OCI-LY3 (cell line): ENCODE results near the gene IFITM1.
A peak's percentile ranks its signal among the peaks of the same experiment; 100 is the strongest.
"Not testable (repeated sequence)": the region's sequence is repeated elsewhere in the genome, so short reads cannot be mapped to it uniquely, and the experiment has no call there.

ENCODE experiments used
- H2AFZ ChIP-seq: fragments of 200-600, 300-600 bp; shearing (Covaris generic); 2 replicates; pipeline ENCODE4 v1.6.0; 2014; ENCODE audit warnings: antibody characterized with exemption, low read depth, low read length
- H3K27ac ChIP-seq: fragments of 200-600, 300-600 bp; sonication (generic); 2 replicates; pipeline ENCODE4 v1.5.1; 2014; ENCODE audit warnings: mild to moderate bottlenecking, low read length, moderate library complexity, mixed read lengths
- H3K27me3 ChIP-seq: fragments of 200-600, 300-600 bp; sonication (generic); 2 replicates; pipeline ENCODE4 v1.6.1; 2014; ENCODE audit warnings: low read depth, low read length, mixed read lengths
- H3K36me3 ChIP-seq: fragments of 200-600, 300-600 bp; sonication (generic); replicated peaks from 2 replicates; pipeline ENCODE3; 2014; ENCODE audit warnings: low read depth, low read length, mixed read lengths
- H3K4me1 ChIP-seq: fragments of 300-600, 200-600 bp; sonication (generic); 2 replicates; pipeline ENCODE4 v1.6.1; 2014; ENCODE audit warnings: low read length, mixed read lengths
- H3K4me2 ChIP-seq: fragments of 200-600, 300-600 bp; sonication (generic); 2 replicates; pipeline ENCODE4 v1.6.1; 2014; ENCODE audit warnings: low read length, mixed read lengths
- H3K4me3 ChIP-seq: fragments of 300-600, 200-600 bp; sonication (generic); 2 replicates; pipeline ENCODE4 v1.5.1; 2014; ENCODE audit warnings: antibody characterized with exemption, mild to moderate bottlenecking, low read length, moderate library complexity
- H3K79me2 ChIP-seq: fragments of 300-600, 200-600 bp; shearing (Covaris generic); 2 replicates; pipeline ENCODE4 v1.6.1; 2014; ENCODE audit warnings: mild to moderate bottlenecking, low read length, mixed read lengths
- H3K9ac ChIP-seq: fragments of 300-600, 200-600 bp; shearing (Covaris generic); 2 replicates; pipeline ENCODE4 v1.6.0; 2014; ENCODE audit warnings: mild to moderate bottlenecking, low read length, moderate library complexity
- H3K9me3 ChIP-seq: fragments of 200-600, 300-600 bp; shearing (Covaris generic); 2 replicates; pipeline ENCODE4 v1.6.1; 2014; ENCODE audit warnings: low read length, mixed read lengths; ENCODE audit not compliant: insufficient read depth
- H4K20me1 ChIP-seq: fragments of 200-600, 300-600 bp; sonication (generic); 2 replicates; pipeline ENCODE4 v1.6.1; 2016; ENCODE audit warnings: low read length, mixed read lengths; ENCODE audit not compliant: insufficient read depth
- EZH2phosphoT487 ChIP-seq: fragments of 200-600 bp; shearing (Covaris generic); IDR thresholded peaks from 2 replicates; pipeline ENCODE4 v1.6.1; 2018; ENCODE audit warnings: antibody characterized with exemption, mixed run types, low read depth
- TF ChIP-seq, protein P1 (sequence below): fragments of 200-600, 300-600 bp; sonication (generic); IDR thresholded peaks from 2 replicates; pipeline ENCODE4 v1.5.1; 2014; ENCODE audit warnings: antibody characterized with exemption, low read length, low read depth

IFITM1 gene

DNA sequence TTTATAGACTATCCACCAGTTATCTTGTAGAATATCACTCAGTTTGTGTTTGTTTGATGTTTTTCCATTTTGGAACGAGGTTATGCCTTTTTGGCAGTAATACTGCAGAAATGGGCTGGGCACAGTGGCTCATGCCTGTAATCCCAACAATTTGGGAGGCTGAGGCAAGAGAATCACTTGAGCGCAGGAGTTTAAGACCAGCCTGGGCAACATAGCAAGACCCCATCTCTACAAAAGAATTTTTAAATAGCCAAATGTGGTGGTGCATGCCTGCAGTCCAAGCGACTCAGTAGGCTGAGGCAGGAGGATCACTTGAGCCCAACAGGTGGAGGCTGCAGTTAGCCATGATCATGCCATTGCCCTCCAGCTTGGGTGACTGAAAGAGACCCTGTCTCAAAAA, 32.7 kb downstream of the IFITM1 start:
- TF ChIP-seq EZH2phosphoT487, result no peak
- TF ChIP-seq, protein P1, sequence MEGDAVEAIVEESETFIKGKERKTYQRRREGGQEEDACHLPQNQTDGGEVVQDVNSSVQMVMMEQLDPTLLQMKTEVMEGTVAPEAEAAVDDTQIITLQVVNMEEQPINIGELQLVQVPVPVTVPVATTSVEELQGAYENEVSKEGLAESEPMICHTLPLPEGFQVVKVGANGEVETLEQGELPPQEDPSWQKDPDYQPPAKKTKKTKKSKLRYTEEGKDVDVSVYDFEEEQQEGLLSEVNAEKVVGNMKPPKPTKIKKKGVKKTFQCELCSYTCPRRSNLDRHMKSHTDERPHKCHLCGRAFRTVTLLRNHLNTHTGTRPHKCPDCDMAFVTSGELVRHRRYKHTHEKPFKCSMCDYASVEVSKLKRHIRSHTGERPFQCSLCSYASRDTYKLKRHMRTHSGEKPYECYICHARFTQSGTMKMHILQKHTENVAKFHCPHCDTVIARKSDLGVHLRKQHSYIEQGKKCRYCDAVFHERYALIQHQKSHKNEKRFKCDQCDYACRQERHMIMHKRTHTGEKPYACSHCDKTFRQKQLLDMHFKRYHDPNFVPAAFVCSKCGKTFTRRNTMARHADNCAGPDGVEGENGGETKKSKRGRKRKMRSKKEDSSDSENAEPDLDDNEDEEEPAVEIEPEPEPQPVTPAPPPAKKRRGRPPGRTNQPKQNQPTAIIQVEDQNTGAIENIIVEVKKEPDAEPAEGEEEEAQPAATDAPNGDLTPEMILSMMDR, result no peak

DNA sequence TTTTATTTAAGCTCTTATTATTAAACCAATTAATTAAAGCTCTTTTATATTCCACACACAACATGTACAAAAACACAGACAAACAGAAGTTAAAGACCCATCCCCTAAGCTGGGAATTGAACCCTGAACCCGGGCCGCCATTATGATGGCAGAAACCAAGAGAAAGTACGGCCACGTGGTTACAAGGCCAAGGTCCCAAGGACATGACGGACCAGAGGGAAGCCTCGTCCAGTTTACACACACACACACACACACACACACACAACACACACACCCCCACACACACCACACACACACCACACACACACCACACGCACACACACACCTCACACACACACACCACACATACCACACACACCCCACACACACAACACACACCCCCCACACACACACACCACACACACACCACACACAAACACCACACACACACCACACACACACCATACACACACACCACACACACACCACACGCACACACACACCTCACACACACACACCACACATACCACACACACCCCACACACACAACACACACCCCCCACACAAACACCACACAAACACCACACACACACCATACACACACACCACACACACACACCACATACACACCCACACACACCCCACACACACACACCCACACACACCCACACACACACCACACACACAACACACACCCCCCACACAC, 35.6 kb downstream of the IFITM1 start:
- not testable (repeated sequence) for H2AFZ ChIP-seq, H3K36me3 ChIP-seq, H3K79me2 ChIP-seq, H3K27ac ChIP-seq, H3K4me3 ChIP-seq, H3K9me3 ChIP-seq, H3K4me2 ChIP-seq, H3K9ac ChIP-seq, H4K20me1 ChIP-seq, H3K27me3 ChIP-seq
- peaks cover 28% of the 10 kb centered on the region for H3K4me1 ChIP-seq

More for the DNA sequence above, 32.7 kb downstream of the IFITM1 start:
- Histone ChIP-seq H3K4me1 (peaks cover 28% of the 10 kb centered on the region), H3K27ac (no peak overlapping the region), H3K27me3 (peaks cover 5% of the 10 kb centered on the region; the same call in 1 of the 2 replicates), H3K9ac (no peak overlapping the region), H2AFZ (no peak overlapping the region), H4K20me1 (no peaks in the 10 kb centered on the region), H3K9me3 (no peaks in the 10 kb centered on the region), H3K4me2 (no peak overlapping the region), H3K4me3 (no peak overlapping the region), H3K36me3 (no peaks in the 10 kb centered on the region), H3K79me2 (no peaks in the 10 kb centered on the region)

DNA sequence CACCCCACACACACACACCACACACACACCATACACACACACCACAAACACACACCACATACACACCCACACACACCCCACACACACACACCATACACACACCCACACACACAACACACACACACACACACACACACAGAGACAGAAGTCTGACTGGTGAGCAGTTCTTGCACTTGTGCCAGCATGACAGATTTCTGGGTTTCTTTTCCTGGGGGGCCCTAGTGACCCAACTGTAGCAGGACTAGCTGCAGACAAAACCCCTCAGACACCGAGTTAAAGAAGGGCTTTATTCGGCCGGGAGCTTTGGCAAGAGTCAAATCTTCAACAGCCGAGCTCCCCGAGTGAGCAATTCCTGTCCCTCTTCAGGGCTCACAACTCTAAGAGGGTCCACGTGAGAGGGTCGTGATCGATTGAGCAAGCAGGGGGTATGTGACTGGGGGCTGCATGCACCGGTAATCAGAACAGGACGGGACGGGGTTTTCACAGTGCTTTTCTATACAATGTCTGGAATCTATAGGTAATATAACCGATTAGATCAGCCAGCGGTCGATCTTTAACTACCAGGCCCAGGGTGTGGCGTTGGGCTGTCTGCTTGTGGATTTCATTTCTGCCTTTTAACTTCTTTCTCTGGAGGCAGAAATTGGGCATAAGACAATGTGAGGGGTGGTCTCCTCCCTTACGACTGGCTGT, 36.3 kb downstream of the IFITM1 start:
- not testable (repeated sequence) for H4K20me1 ChIP-seq, H3K9me3 ChIP-seq, H3K79me2 ChIP-seq, H3K36me3 ChIP-seq, H3K27me3 ChIP-seq
- peak overlapping the region; percentile 51 for H3K9ac ChIP-seq
- H3K4me2 ChIP-seq, result peak overlapping the region; percentile 79
- peak overlapping the region; percentile 75 for H2AFZ ChIP-seq
- H3K4me1 ChIP-seq, result peaks cover 35% of the 10 kb centered on the region
- H3K27ac ChIP-seq, result peak overlapping the region; percentile 22; the same call in 1 of the 2 replicates
- H3K4me3 ChIP-seq, result peak overlapping the region; percentile 53

DNA sequence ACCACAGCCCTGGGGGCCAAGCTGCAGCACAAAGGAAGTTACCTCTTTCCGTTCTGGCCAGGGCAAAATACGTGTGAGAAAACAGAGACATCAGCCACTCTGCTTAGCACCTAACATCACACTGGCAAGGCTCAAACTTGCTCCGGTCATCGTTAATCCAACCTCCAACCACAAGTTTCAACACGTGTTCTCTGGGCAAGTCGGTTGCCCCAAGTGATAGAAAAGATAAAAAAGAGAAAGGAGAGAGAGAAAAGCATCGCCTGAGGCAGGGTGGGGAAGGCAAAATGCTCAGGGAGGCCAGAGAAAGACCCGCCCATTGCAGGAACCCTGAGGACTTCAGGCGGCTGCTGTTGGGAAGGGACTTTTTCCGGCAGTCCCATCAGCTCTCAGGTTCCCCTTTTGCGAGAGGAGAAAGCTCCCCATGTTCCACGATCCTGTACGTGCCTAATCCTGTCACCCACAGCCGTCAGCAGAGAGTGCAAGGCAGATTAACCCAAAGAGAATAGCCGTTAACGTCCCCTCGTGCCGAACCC, 36.9 kb downstream of the IFITM1 start:
- H4K20me1 ChIP-seq, result no peaks in the 10 kb centered on the region
- H3K36me3 ChIP-seq, result no peaks in the 10 kb centered on the region
- H3K4me2 ChIP-seq, result peak overlapping the region; percentile 79
- TF ChIP-seq, protein P1, result no peak
- TF ChIP-seq EZH2phosphoT487, result no peak
- H3K27ac ChIP-seq, result peak overlapping the region; percentile 22; the same call in 1 of the 2 replicates
- H3K27me3 ChIP-seq, result peaks cover 5% of the 10 kb centered on the region; the same call in 1 of the 2 replicates
- H3K4me1 ChIP-seq, result peaks cover 41% of the 10 kb centered on the region
- no peaks in the 10 kb centered on the region for H3K79me2 ChIP-seq
- peak overlapping the region; percentile 75 for H2AFZ ChIP-seq
- H3K9ac ChIP-seq, result peak overlapping the region; percentile 51
- peak overlapping the region; percentile 53 for H3K4me3 ChIP-seq
- H3K9me3 ChIP-seq, result no peaks in the 10 kb centered on the region

DNA sequence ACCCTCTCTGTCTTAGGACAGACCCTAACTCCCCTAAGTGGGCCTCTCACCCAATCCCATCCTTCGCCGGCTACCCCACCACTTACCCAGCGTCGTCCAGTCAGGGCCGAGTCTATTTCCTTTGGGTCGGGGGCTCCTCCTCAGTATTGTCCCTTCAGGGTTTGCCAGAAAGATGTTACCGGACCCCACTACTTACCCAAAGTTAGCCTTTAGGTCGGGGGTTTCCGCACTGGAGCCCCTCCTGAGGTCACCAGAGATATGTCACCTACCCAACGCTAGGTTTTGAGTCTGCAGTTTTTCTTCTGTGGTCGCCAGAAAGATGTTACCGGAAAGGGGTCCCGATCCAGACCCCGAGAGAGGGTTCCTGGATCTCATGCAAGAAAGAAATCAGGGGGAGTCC, 37.6 kb downstream of the IFITM1 start:
- Histone ChIP-seq H4K20me1 (no peaks in the 10 kb centered on the region), H3K79me2 (no peaks in the 10 kb centered on the region), H3K27ac (no peak overlapping the region), H3K9me3 (no peaks in the 10 kb centered on the region), H2AFZ (peak overlapping the region; percentile 75; the same call in 1 of the 2 replicates), H3K9ac (peak overlapping the region; percentile 51; the same call in 1 of the 2 replicates), H3K4me3 (no peak overlapping the region), H3K4me2 (peak overlapping the region; percentile 79), H3K27me3 (peaks cover 5% of the 10 kb centered on the region; the same call in 1 of the 2 replicates), H3K36me3 (no peaks in the 10 kb centered on the region), H3K4me1 (peaks cover 42% of the 10 kb centered on the region)
- TF ChIP-seq, protein P1, result no peak
- no peak for TF ChIP-seq EZH2phosphoT487
